ENCODE data around the gene ST6GALNAC3. TPM values are rescaled to one million over a fixed set of nuclear protein-coding genes. Genes with fewer than 3 reads are reported as not detected.

Gene ST6GALNAC3
- total and polyA plus RNA-seq, 2 donors = 1.2 to 1.8 TPM

GRCh38 chr1:76593141-76593540, 518.6 kb downstream of the ST6GALNAC3 start:
- H3K9me3 ChIP-seq (ENCODE audit: control insufficient read depth in 2 of 2, insufficient read depth in 1 of 2, low read length in 1 of 2) = no peaks in the 10 kb centered on the region
- no peaks in the 10 kb centered on the region for H3K27me3 ChIP-seq (ENCODE audit: control insufficient read depth in 2 of 2, insufficient read depth in 1 of 2, low read length in 1 of 2)
- no peaks in the 10 kb centered on the region for H3K4me1 ChIP-seq (ENCODE audit: control insufficient read depth in 2 of 2, insufficient read depth in 2 of 2, low read length in 2 of 2)
- no peak overlapping the region for H3K27ac ChIP-seq (ENCODE audit: low read depth in 1 of 2, low read length in 1 of 2)
- no peaks in the 10 kb centered on the region for H3K36me3 ChIP-seq (ENCODE audit: control insufficient read depth in 2 of 2, insufficient read depth in 2 of 2, low read length in 1 of 2)
- no peak for DNase-seq (ENCODE audit: low read depth in 6 of 9, low spot score in 9 of 9)
- H3K4me3 ChIP-seq (ENCODE audit: low read length in 2 of 2) = no peak overlapping the region

GRCh38 chr1:76593618-76594017, 519.1 kb downstream of the ST6GALNAC3 start:
- H3K4me3 ChIP-seq (ENCODE audit: low read length in 2 of 2) = no peak overlapping the region
- H3K36me3 ChIP-seq (ENCODE audit: control insufficient read depth in 2 of 2, insufficient read depth in 2 of 2, low read length in 1 of 2) = no peaks in the 10 kb centered on the region
- no peaks in the 10 kb centered on the region for H3K4me1 ChIP-seq (ENCODE audit: control insufficient read depth in 2 of 2, insufficient read depth in 2 of 2, low read length in 2 of 2)
- WGBS = 93% methylated on average over 3 of the region's 3 CpGs
- no peak overlapping the region for H3K27ac ChIP-seq (ENCODE audit: low read depth in 1 of 2, low read length in 1 of 2)
- no peaks in the 10 kb centered on the region for H3K27me3 ChIP-seq (ENCODE audit: control insufficient read depth in 2 of 2, insufficient read depth in 1 of 2, low read length in 1 of 2)
- no peak for DNase-seq (ENCODE audit: low read depth in 6 of 9, low spot score in 9 of 9)
- H3K9me3 ChIP-seq (ENCODE audit: control insufficient read depth in 2 of 2, insufficient read depth in 1 of 2, low read length in 1 of 2) = no peaks in the 10 kb centered on the region

- no peak for DNase-seq (ENCODE audit: low read depth in 6 of 9, low spot score in 9 of 9)
- no peaks in the 10 kb centered on the region for H3K9me3 ChIP-seq (ENCODE audit: control insufficient read depth in 2 of 2, insufficient read depth in 1 of 2, low read length in 1 of 2)
- 84% methylated on average over 4 of the region's 4 CpGs for WGBS
Observed at GRCh38 chr1:76595024-76595423, 520.5 kb downstream of the ST6GALNAC3 start.

GRCh38 chr1:76601465-76601864, 526.9 kb downstream of the ST6GALNAC3 start:
- Histone ChIP-seq H3K9me3 (ENCODE audit: control insufficient read depth in 2 of 2, insufficient read depth in 1 of 2, low read length in 1 of 2) (no peaks in the 10 kb centered on the region), H3K4me1 (ENCODE audit: control insufficient read depth in 2 of 2, insufficient read depth in 2 of 2, low read length in 2 of 2) (no peaks in the 10 kb centered on the region), H3K27me3 (ENCODE audit: control insufficient read depth in 2 of 2, insufficient read depth in 1 of 2, low read length in 1 of 2) (no peaks in the 10 kb centered on the region), H3K4me3 (ENCODE audit: low read length in 2 of 2) (no peak overlapping the region), H3K36me3 (ENCODE audit: control insufficient read depth in 2 of 2, insufficient read depth in 2 of 2, low read length in 1 of 2) (no peaks in the 10 kb centered on the region), H3K27ac (ENCODE audit: low read depth in 1 of 2, low read length in 1 of 2) (no peak overlapping the region)
- no peak for DNase-seq (ENCODE audit: low read depth in 6 of 9, low spot score in 9 of 9)
- WGBS = 88% methylated on average over 2 of the region's 2 CpGs

More at GRCh38 chr1:76595024-76595423, 520.5 kb downstream of the ST6GALNAC3 start:
- Histone ChIP-seq H3K36me3 (ENCODE audit: control insufficient read depth in 2 of 2, insufficient read depth in 2 of 2, low read length in 1 of 2) (no peaks in the 10 kb centered on the region), H3K27me3 (ENCODE audit: control insufficient read depth in 2 of 2, insufficient read depth in 1 of 2, low read length in 1 of 2) (no peaks in the 10 kb centered on the region), H3K4me1 (ENCODE audit: control insufficient read depth in 2 of 2, insufficient read depth in 2 of 2, low read length in 2 of 2) (no peaks in the 10 kb centered on the region), H3K27ac (ENCODE audit: low read depth in 1 of 2, low read length in 1 of 2) (no peak overlapping the region), H3K4me3 (ENCODE audit: low read length in 2 of 2) (no peak overlapping the region)

- no peak for DNase-seq (ENCODE audit: low read depth in 6 of 9, low spot score in 9 of 9)
- WGBS = 93% methylated on average over 3 of the region's 3 CpGs
- H3K36me3 ChIP-seq (ENCODE audit: control insufficient read depth in 2 of 2, insufficient read depth in 2 of 2, low read length in 1 of 2) = no peaks in the 10 kb centered on the region
- H3K27me3 ChIP-seq (ENCODE audit: control insufficient read depth in 2 of 2, insufficient read depth in 1 of 2, low read length in 1 of 2) = no peaks in the 10 kb centered on the region
- no peaks in the 10 kb centered on the region for H3K4me1 ChIP-seq (ENCODE audit: control insufficient read depth in 2 of 2, insufficient read depth in 2 of 2, low read length in 2 of 2)
- H3K27ac ChIP-seq (ENCODE audit: low read depth in 1 of 2, low read length in 1 of 2) = no peak overlapping the region
- no peak overlapping the region for H3K4me3 ChIP-seq (ENCODE audit: low read length in 2 of 2)
- H3K9me3 ChIP-seq (ENCODE audit: control insufficient read depth in 2 of 2, insufficient read depth in 1 of 2, low read length in 1 of 2) = no peaks in the 10 kb centered on the region
Observed at GRCh38 chr1:76607717-76608116, 533.2 kb downstream of the ST6GALNAC3 start.

- H3K27me3 ChIP-seq (ENCODE audit: control insufficient read depth in 2 of 2, insufficient read depth in 1 of 2, low read length in 1 of 2) = no peaks in the 10 kb centered on the region
- no peaks in the 10 kb centered on the region for H3K9me3 ChIP-seq (ENCODE audit: control insufficient read depth in 2 of 2, insufficient read depth in 1 of 2, low read length in 1 of 2)
- DNase-seq (ENCODE audit: low read depth in 6 of 9, low spot score in 9 of 9) = no peak
- H3K4me1 ChIP-seq (ENCODE audit: control insufficient read depth in 2 of 2, insufficient read depth in 2 of 2, low read length in 2 of 2) = no peaks in the 10 kb centered on the region
- H3K27ac ChIP-seq (ENCODE audit: low read depth in 1 of 2, low read length in 1 of 2) = no peak overlapping the region
- no peak overlapping the region for H3K4me3 ChIP-seq (ENCODE audit: low read length in 2 of 2)
- no peaks in the 10 kb centered on the region for H3K36me3 ChIP-seq (ENCODE audit: control insufficient read depth in 2 of 2, insufficient read depth in 2 of 2, low read length in 1 of 2)
- WGBS = 96% methylated on average over 5 of the region's 5 CpGs
Observed at GRCh38 chr1:76611770-76612445, 537.4 kb downstream of the ST6GALNAC3 start.

GRCh38 chr1:76613886-76614285, 539.3 kb downstream of the ST6GALNAC3 start:
- no peak for DNase-seq (ENCODE audit: low read depth in 6 of 9, low spot score in 9 of 9)
- no peaks in the 10 kb centered on the region for H3K4me1 ChIP-seq (ENCODE audit: control insufficient read depth in 2 of 2, insufficient read depth in 2 of 2, low read length in 2 of 2)
- H3K27ac ChIP-seq (ENCODE audit: low read depth in 1 of 2, low read length in 1 of 2) = no peak overlapping the region
- H3K4me3 ChIP-seq (ENCODE audit: low read length in 2 of 2) = no peak overlapping the region
- H3K36me3 ChIP-seq (ENCODE audit: control insufficient read depth in 2 of 2, insufficient read depth in 2 of 2, low read length in 1 of 2) = no peaks in the 10 kb centered on the region
- no peaks in the 10 kb centered on the region for H3K9me3 ChIP-seq (ENCODE audit: control insufficient read depth in 2 of 2, insufficient read depth in 1 of 2, low read length in 1 of 2)
- 91% methylated on average over 2 of the region's 2 CpGs for WGBS
- H3K27me3 ChIP-seq (ENCODE audit: control insufficient read depth in 2 of 2, insufficient read depth in 1 of 2, low read length in 1 of 2) = no peaks in the 10 kb centered on the region

GRCh38 chr1:76615253-76616035, 540.9 kb downstream of the ST6GALNAC3 start:
- H3K27ac ChIP-seq (ENCODE audit: low read depth in 1 of 2, low read length in 1 of 2) = no peak overlapping the region
- H3K27me3 ChIP-seq (ENCODE audit: control insufficient read depth in 2 of 2, insufficient read depth in 1 of 2, low read length in 1 of 2) = no peaks in the 10 kb centered on the region
- WGBS = 96% methylated on average over 3 of the region's 3 CpGs
- H3K4me1 ChIP-seq (ENCODE audit: control insufficient read depth in 2 of 2, insufficient read depth in 2 of 2, low read length in 2 of 2) = no peaks in the 10 kb centered on the region
- H3K9me3 ChIP-seq (ENCODE audit: control insufficient read depth in 2 of 2, insufficient read depth in 1 of 2, low read length in 1 of 2) = no peaks in the 10 kb centered on the region
- H3K4me3 ChIP-seq (ENCODE audit: low read length in 2 of 2) = no peak overlapping the region
- H3K36me3 ChIP-seq (ENCODE audit: control insufficient read depth in 2 of 2, insufficient read depth in 2 of 2, low read length in 1 of 2) = no peaks in the 10 kb centered on the region
- DNase-seq (ENCODE audit: low read depth in 6 of 9, low spot score in 9 of 9) = no peak

GRCh38 chr1:76620371-76620770, 545.8 kb downstream of the ST6GALNAC3 start:
- no peaks in the 10 kb centered on the region for H3K27me3 ChIP-seq (ENCODE audit: control insufficient read depth in 2 of 2, insufficient read depth in 1 of 2, low read length in 1 of 2)
- H3K4me3 ChIP-seq (ENCODE audit: low read length in 2 of 2) = no peak overlapping the region
- DNase-seq (ENCODE audit: low read depth in 6 of 9, low spot score in 9 of 9) = no peak
- no peak overlapping the region for H3K27ac ChIP-seq (ENCODE audit: low read depth in 1 of 2, low read length in 1 of 2)
- no peaks in the 10 kb centered on the region for H3K36me3 ChIP-seq (ENCODE audit: control insufficient read depth in 2 of 2, insufficient read depth in 2 of 2, low read length in 1 of 2)
- H3K9me3 ChIP-seq (ENCODE audit: control insufficient read depth in 2 of 2, insufficient read depth in 1 of 2, low read length in 1 of 2) = no peaks in the 10 kb centered on the region
- WGBS = 96% methylated on average over 4 of the region's 4 CpGs
- no peaks in the 10 kb centered on the region for H3K4me1 ChIP-seq (ENCODE audit: control insufficient read depth in 2 of 2, insufficient read depth in 2 of 2, low read length in 2 of 2)
